ENCODE results near the gene ADAM23.

DNA sequence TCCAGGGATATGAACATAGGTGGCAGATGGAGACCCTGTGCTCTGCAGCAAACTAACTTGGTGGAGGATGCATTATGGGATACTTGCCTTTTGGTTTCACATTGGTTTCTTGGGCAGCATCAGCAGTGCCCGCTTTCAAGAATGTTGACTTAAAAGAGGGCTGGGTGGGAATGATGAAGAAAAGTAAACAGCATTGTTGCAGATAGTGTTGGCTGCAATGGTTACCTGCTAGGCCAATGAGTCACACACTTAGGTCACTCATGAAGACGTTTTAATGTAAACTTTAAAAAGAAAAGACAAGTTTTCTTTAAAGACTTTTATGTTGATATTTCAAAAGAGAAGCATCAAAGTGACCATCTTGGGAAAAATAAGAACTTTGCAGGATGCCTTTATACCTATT, 172.8 kb downstream of the ADAM23 start:
- TF ChIP-seq CTCF (IDR thresholded peaks at IDR 0.05; ENCODE audit: low read length) = no peak
- no peak for TF ChIP-seq EZH2 (IDR thresholded peaks at IDR 0.05; ENCODE audit: borderline replicate concordance, low read length)
